Lower leg skin (tissue), 3 donors: ENCODE data around the gene COPZ1.

ENCODE experiments used
- POLR2A ChIP-seq, 2 donors: fragments of 450-650 bp; IDR thresholded peaks; one replicate each; pipeline ENCODE4 v1.6.1; 2016 to 2017; ENCODE audit warnings: antibody characterized with exemption in 2 of 2, mild to moderate bottlenecking in 1 of 2, moderate library complexity in 1 of 2
- TF ChIP-seq, protein P1 (sequence below), 3 donors: fragments of 450-650 bp; IDR thresholded peaks; one replicate each; pipeline ENCODE4 v1.5.1; 2016; ENCODE audit warnings: antibody characterized with exemption in 3 of 3, mild to moderate bottlenecking in 3 of 3, moderate library complexity in 2 of 3

DNA sequence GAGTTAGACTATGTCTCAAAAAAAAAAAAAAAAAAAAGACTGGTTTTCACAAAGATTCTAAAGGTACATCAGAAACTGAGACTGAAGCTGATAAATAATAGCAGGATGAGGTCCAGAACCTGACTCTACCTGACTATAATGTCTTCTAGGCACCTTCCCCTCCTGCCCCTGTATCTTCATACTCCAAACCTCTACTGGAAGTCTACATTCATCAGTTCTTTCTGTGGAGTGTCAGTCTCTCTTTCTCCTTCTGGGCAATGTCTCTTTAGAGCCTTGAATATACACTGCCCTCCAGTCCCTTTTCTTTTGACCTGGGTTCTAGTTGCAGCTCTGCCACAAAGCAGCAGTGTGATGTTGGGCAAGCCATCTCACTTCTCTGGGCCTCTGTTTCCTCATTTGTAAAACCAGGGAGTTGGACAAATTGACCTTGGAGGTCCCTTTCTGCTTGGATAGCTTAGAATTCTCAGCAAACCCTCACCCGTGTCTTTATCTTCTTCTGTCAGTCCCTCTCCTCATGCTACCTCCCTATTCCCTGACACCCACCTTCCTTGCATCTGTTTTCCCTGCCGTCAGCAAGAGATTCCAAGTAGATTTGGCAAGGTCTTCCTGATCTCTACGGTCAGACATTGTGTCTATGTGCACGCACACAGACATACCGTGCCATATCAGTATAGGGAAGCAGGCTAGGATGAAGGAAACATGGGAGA, 28.4 kb upstream of the COPZ1 start:
- no peak for TF ChIP-seq POLR2A (IDR thresholded peaks at IDR 0.05)
- TF ChIP-seq, protein P1, sequence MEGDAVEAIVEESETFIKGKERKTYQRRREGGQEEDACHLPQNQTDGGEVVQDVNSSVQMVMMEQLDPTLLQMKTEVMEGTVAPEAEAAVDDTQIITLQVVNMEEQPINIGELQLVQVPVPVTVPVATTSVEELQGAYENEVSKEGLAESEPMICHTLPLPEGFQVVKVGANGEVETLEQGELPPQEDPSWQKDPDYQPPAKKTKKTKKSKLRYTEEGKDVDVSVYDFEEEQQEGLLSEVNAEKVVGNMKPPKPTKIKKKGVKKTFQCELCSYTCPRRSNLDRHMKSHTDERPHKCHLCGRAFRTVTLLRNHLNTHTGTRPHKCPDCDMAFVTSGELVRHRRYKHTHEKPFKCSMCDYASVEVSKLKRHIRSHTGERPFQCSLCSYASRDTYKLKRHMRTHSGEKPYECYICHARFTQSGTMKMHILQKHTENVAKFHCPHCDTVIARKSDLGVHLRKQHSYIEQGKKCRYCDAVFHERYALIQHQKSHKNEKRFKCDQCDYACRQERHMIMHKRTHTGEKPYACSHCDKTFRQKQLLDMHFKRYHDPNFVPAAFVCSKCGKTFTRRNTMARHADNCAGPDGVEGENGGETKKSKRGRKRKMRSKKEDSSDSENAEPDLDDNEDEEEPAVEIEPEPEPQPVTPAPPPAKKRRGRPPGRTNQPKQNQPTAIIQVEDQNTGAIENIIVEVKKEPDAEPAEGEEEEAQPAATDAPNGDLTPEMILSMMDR (IDR thresholded peaks at IDR 0.05): no peak
